Testis (tissue), 2 donors: Measurements from ENCODE around the gene FBXL20.

ENCODE experiments used
- POLR2A ChIP-seq: fragments of 450-650 bp; IDR thresholded peaks from one replicate; pipeline ENCODE4 v1.6.1; 2017; ENCODE audit warnings: antibody characterized with exemption, mild to moderate bottlenecking, moderate library complexity
- TF ChIP-seq, protein P1 (sequence below), 3 experiments: fragments of 450-650 bp in 2 of 3; fragments of 200-600 bp in 1 of 3; sonication (generic) in 1 of 3; IDR thresholded peaks; one replicate each; pipeline ENCODE4 v1.5.1; 2016 to 2019; ENCODE audit warnings: antibody characterized with exemption in 3 of 3, mild to moderate bottlenecking in 2 of 3, moderate library complexity in 1 of 3

DNA sequence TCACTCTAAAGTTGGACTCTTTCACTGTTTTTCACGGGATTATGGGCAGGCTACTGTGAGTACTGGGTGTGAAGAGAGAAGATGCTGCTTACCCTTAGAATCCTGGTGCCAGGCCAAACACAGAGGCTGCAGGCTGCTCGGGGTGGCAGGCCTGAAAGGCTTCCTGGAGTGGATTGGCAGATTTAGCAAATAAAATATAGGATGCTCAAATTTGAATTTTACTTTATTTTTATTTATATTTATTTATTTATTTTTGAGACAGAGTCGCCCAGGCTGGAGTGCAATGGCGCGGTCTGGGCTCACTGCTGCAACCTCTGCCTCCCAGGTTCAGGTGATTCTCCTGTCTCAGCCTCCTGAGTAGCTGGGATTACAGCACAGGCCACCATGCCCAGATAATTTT, 160.8 kb downstream of the FBXL20 start:
- TF ChIP-seq, protein P1, sequence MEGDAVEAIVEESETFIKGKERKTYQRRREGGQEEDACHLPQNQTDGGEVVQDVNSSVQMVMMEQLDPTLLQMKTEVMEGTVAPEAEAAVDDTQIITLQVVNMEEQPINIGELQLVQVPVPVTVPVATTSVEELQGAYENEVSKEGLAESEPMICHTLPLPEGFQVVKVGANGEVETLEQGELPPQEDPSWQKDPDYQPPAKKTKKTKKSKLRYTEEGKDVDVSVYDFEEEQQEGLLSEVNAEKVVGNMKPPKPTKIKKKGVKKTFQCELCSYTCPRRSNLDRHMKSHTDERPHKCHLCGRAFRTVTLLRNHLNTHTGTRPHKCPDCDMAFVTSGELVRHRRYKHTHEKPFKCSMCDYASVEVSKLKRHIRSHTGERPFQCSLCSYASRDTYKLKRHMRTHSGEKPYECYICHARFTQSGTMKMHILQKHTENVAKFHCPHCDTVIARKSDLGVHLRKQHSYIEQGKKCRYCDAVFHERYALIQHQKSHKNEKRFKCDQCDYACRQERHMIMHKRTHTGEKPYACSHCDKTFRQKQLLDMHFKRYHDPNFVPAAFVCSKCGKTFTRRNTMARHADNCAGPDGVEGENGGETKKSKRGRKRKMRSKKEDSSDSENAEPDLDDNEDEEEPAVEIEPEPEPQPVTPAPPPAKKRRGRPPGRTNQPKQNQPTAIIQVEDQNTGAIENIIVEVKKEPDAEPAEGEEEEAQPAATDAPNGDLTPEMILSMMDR (IDR thresholded peaks at IDR 0.05): no peak
- no peak for TF ChIP-seq POLR2A
